Right lobe of liver (tissue), 6 donors: Measurements from ENCODE around the gene TRPM3. TPM values are rescaled to one million over a fixed set of nuclear protein-coding genes. Genes with fewer than 3 reads are reported as not detected.

Source experiments
- ATAC-seq, 4 donors: fragments of 200-7000 bp; cut with Tn5 transposase; one replicate each; pipeline ENCODE4 v1.9.1; 2020; ENCODE audit warnings: mild to moderate bottlenecking in 4 of 4, moderate library complexity in 4 of 4
- DNase-seq, 3 donors: peaks; one replicate each; pipeline ENCODE4 v3.0.0-alpha.2; 2020
- H3K27ac ChIP-seq, 3 donors: fragments of 200-600 bp; one replicate each; pipeline ENCODE4 v1.8.0; 2022
- H3K27me3 ChIP-seq, 2 donors: fragments of 200-600 bp; one replicate each; pipeline ENCODE4 v1.8.0; 2022
- H3K36me3 ChIP-seq, 4 donors: fragments of 200-600 bp; sonication (generic) in 1 of 4; one replicate each; pipeline versions ENCODE4 v1.5.1 to v1.8.0; 2017 to 2022; ENCODE audit warnings: control low read depth in 1 of 4
- H3K4me1 ChIP-seq, 4 donors: fragments of 200-600 bp; sonication (generic) in 1 of 4; one replicate each; pipeline versions ENCODE4 v1.5.1 to v1.8.0; 2017 to 2022; ENCODE audit warnings: control low read depth in 1 of 4
- H3K4me3 ChIP-seq, 3 donors: fragments of 200-600 bp; one replicate each; pipeline ENCODE4 v1.8.0; 2022
- H3K9me3 ChIP-seq, 4 donors: fragments of 200-600 bp; sonication (generic) in 1 of 4; one replicate each; pipeline versions ENCODE4 v1.5.1 to v1.8.0; 2017 to 2022; ENCODE audit warnings: control low read depth in 1 of 4
- CTCF ChIP-seq, 4 donors: fragments of 200-600 bp in 3 of 4; fragments of 450-650 bp in 1 of 4; IDR thresholded peaks; one replicate each; pipeline versions ENCODE4 v1.5.1 to v1.8.0; 2016 to 2022; ENCODE audit warnings: antibody characterized with exemption in 4 of 4, mild to moderate bottlenecking in 2 of 4
- POLR2A ChIP-seq: fragments of 450-650 bp; IDR thresholded peaks from one replicate; pipeline ENCODE4 v1.6.1; 2017; ENCODE audit warnings: antibody characterized with exemption, mild to moderate bottlenecking
- WGBS: methylation state at CpG from one replicate; pipeline ENCODE4 v1.1.6; 2018; ENCODE audit warnings: low coverage, low lambda C conversion rate; ENCODE audit not compliant: insufficient coverage; ENCODE audit errors: missing lambda C conversion rate; 5-methylcytosine and 5-hydroxymethylcytosine counted together
- intact Hi-C, 2 donors: fragments of 100-400 bp; cut with DNase I; formaldehyde crosslinking; loops; one replicate each; pipeline versions ENCODE4 v1.11.2 to v1.14.1; 2022
- total RNA-seq, 6 experiments: library from RNA; depleted of rRNA in 2 of 6; stranded (reverse); fragments of >200 nt in 2 of 6; fragmentation: NEBNext Ultra II Directional in 3 of 6; extraction: Animal tissue kit (Norgen Biotek cat#: 25700) in 3 of 6; gene quantifications; one replicate each; pipeline versions ENCODE4 v1.1.0 to v1.2.4, GENCODE V29; 2016 to 2023
- donor health status: DM: no; HTN: yes; CAD: no.
- donor health status: DM: no; HTN: no; CAD: no.
- donor health status: DM: no; HTN: no; CAD: no.
- donor health status: DM: no; HTN: yes; CAD: no.
- donor health status: DM: no; HTN: yes; CAD: no.

Gene TRPM3
- total RNA-seq, 6 experiments from 2014 or later: 0.26 to 0.56 (median 0.39) TPM

GRCh38 chr9:70940605-70941004 is 180.8 kb downstream of the TRPM3 start:
- no peak for DNase-seq
- Histone ChIP-seq H3K36me3 (no peaks in the 10 kb centered on the region), H3K9me3 (no peaks in the 10 kb centered on the region), H3K27me3 (no peaks in the 10 kb centered on the region), H3K27ac (no peak overlapping the region), H3K4me3 (no peak overlapping the region), H3K4me1 (no peaks in the 10 kb centered on the region)
- TF ChIP-seq POLR2A (no peak), CTCF (IDR thresholded peaks at IDR 0.05) (no peak)
- no peak for ATAC-seq
- 60% methylated on average over 2 of the region's 2 CpGs for WGBS
- intact Hi-C loops: no loop called here

DNA sequence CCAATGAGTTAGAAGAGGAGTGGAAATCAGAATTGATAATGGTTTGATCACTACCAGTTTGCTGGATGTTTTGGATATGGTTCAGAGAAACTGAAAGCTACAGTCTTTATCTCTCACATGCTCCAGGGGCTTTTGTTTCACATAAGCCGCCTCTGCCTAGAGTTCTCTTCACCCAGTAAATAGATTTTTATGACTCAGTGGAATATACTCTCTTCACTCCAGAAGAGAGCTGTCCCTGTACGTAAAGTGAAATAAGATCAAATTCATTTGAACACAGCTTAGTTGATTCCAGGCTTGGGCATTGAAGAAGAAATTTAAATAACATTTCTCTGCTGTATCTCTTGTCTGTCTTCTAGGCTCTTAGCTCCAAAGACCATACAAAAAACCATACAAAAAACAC is 184.9 kb downstream of the TRPM3 start:
- Histone ChIP-seq H3K27me3 (no peaks in the 10 kb centered on the region), H3K9me3 (no peaks in the 10 kb centered on the region), H3K36me3 (no peaks in the 10 kb centered on the region), H3K27ac (no peak overlapping the region), H3K4me3 (no peak overlapping the region), H3K4me1 (no peaks in the 10 kb centered on the region)
- 80% methylated on average over 2 of the region's 2 CpGs for WGBS
- intact Hi-C loops: no loop called here
- ATAC-seq (no peak), DNase-seq (no peak)
- no peak for TF ChIP-seq POLR2A
- no peak for TF ChIP-seq CTCF (IDR thresholded peaks at IDR 0.05)

DNA sequence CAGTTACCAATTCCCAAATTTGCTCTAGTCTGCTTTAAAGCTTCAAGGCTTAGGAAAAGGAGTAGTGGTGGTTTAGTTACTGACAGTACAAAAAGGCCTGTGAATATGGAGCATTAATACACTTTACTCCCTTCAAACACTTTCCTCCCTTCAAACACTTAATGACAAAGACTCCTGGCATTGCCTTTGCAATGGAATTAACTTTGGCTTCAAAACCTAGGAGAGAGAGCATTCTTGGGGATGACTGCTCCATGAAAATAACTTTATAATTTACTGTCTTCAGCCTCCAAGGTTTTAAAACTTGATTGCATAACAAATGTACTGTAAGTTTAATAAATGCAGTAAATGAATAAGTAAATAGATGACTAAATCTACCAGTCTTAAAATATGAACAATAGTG is 185.6 kb downstream of the TRPM3 start:
- no peak overlapping the region for H3K4me3 ChIP-seq
- H3K4me1 ChIP-seq: no peaks in the 10 kb centered on the region
- ATAC-seq (no peak), DNase-seq (no peak)
- TF ChIP-seq CTCF (IDR thresholded peaks at IDR 0.05) (no peak), POLR2A (no peak)
- H3K9me3 ChIP-seq: no peaks in the 10 kb centered on the region
- intact Hi-C loops: no loop called here
- H3K27me3 ChIP-seq: no peaks in the 10 kb centered on the region
- no peak overlapping the region for H3K27ac ChIP-seq
- no peaks in the 10 kb centered on the region for H3K36me3 ChIP-seq

DNA sequence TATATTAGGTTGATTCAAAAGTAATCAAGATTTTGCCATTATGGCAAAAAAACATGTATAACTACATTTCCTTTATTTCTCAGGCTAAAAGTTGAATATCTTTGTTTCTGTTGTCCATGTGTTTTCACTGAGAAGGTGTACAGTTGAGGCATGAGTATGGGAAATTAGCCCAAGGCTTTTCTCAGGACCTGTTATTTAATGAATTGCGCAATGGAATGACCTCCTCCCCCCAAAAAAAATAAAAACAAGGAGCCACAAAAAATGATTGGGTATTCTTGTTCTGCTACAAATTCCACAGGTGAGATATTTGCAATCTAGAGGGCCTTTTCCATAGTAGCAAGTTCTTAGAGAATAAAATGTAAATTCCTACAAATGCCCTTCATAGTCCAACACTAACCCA is 186.8 kb downstream of the TRPM3 start:
- no peaks in the 10 kb centered on the region for H3K36me3 ChIP-seq
- no peak overlapping the region for H3K4me3 ChIP-seq
- no peaks in the 10 kb centered on the region for H3K27me3 ChIP-seq
- H3K9me3 ChIP-seq: no peaks in the 10 kb centered on the region
- no peak overlapping the region for H3K27ac ChIP-seq
- no peaks in the 10 kb centered on the region for H3K4me1 ChIP-seq
- ATAC-seq (no peak), DNase-seq (no peak)
- 85% methylated on average over 1 of the region's 1 CpG for WGBS
- TF ChIP-seq POLR2A (no peak), CTCF (IDR thresholded peaks at IDR 0.05) (no peak)
- intact Hi-C loops: no loop called here

DNA sequence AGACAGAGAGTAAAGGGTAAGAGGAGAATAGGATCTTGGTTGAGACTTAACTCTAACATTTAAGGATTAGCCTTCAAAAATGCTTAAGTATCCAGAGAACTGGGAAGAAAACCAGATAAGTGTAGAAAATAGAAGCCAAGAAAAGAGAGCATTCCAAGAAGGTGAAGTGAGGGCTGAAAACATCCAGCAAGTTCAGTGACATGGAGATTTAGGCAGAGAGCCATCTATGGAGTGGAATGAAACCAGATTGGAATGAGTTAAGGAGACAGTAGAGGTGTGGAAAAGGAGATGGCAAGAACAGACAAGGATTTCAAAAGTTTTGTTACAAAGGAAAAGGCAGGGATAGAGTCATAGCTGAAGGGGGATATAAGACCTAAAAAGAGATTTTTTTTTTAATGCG is 188.1 kb downstream of the TRPM3 start:
- TF ChIP-seq POLR2A: no peak
- no peak for TF ChIP-seq CTCF (IDR thresholded peaks at IDR 0.05)
- intact Hi-C loops: no loop called here
- H3K9me3 ChIP-seq: no peaks in the 10 kb centered on the region
- no peak overlapping the region for H3K4me3 ChIP-seq
- DNase-seq (no peak), ATAC-seq (no peak)
- H3K27ac ChIP-seq: no peak overlapping the region
- WGBS: 71% methylated on average over 1 of the region's 1 CpG
- no peaks in the 10 kb centered on the region for H3K36me3 ChIP-seq
- H3K4me1 ChIP-seq: no peaks in the 10 kb centered on the region
- no peaks in the 10 kb centered on the region for H3K27me3 ChIP-seq
